ENCODE data around the gene GAD1.

Gene GAD1

GRCh38 chr2:170816504-170817092 lies at the start of gene GAD1:
TSS of gene GAD1 (plus strand) at chr2:170816887. CDS start at chr2:170818592, 1,705 bp downstream.
- peak; percentile 38 for DNase-seq

DNA sequence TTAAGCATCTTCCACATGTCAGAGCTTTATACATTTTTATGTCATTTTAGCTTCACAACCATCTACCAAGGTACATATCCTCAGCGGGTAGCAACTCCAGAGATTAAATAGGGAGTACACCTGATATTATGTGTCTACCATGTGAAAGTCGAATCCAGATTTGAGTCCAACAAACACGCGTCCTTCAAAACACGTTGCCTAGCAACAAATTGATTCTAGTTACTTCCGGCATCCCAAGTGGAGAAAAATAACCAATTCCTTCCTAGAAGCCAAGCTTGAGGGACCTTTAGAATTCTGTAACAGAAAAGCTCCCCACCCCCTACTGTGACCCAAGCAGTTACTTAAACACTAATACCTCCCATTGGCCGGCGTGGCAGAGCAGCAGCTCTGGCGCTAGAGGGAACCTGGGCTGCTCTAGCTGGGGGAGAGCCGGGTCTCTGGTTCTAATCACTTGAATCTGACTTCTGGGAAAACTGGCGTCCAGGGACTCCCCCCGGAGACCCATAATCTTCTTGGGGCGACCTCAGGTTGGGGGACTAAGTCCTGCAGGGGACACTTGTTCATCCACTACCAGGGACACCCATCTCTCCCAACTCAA lies 46.6 kb upstream of the GAD1 start, which contains the start of gene ERICH2:
TSS of gene ERICH2 (plus strand) at position 371 of the 598 bp plus-strand sequence. CDS start 304 bp downstream, outside the sequence.
- DNase-seq = peak; percentile 21

DNA sequence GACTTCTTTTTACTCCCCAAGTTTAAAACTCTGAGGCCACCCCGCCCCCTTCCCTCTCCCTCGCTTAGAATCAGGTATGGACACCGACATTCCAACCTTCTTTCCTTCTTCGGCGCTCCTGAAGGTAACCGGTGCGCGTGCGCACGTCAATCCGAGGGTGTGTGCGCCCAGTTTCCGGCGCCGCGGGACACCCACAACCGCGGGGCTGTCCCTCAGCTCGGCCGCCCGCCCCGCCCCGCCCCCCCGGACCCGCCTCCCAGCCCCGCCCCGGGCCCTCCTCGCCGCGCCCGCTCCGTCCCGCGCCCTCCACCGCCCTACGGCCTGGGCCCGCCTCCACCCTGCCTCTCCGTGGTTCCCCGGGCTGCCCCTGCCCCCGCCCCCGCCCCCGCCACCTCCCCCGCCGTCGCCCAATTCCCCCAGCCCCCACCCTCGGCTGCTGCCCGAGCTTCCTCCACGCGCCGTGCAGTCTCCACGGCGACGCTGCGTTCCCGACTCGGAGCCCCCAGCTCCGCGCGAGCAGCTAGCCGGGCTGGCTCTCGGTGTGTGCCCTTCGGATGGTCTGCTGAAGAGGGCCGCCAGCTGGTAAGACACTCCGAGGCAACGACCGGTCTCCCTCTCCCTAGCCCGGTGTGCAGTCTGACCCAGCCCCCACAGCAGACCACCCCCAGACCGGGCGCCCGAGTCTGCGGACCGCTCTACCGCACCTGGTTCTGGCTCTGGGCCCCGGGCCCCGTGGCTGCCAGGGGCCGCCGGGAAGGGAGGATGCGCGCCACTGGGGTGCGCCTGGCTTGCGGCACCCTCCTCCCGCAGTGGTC lies 45.9 kb upstream of the GAD1 start:
- DNase-seq = peak; percentile 65

DNA sequence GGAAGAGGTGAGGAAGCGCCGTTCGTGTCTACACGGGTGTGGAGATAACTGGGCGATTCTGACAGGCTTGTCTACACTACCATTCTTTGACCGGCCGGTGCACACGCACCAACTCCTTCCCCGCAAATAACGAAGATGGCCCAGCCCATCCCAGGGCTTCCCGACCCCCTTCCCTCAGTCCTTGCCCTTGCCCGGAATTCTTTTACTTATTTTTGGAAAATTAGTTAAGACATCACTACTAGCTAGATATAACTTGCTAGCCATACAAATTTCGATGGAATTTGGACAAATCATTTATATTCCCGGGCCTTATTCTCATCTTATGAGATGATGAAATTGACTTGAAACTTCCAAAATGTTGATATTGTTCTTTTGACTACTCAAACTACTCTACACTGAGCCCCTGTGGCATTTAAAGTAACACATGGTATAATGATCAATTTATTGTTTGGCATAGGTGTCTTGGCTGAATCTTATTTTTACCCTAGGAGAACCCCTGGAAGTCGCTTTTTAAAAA lies 45.2 kb upstream of the GAD1 start:
- DNase-seq = no peak

DNA sequence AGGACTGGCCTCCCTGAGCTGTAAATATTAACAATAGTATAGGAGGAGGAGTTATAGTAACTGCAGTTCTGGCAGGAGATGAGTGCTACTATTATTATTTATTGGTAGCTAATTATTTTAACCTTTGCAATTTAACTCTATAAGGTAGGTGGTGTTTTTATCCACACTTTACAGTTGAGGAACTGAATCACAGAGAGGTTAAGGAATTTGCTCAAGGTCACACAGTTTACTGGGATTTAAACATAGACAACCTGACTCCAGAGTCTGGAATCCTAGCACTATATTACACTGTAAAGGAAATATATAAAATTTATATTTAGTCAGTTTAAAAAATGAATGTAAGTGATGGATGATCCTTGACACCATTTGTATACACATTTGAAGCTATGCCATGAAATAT lies 44.4 kb upstream of the GAD1 start:
- no peak for DNase-seq

DNA sequence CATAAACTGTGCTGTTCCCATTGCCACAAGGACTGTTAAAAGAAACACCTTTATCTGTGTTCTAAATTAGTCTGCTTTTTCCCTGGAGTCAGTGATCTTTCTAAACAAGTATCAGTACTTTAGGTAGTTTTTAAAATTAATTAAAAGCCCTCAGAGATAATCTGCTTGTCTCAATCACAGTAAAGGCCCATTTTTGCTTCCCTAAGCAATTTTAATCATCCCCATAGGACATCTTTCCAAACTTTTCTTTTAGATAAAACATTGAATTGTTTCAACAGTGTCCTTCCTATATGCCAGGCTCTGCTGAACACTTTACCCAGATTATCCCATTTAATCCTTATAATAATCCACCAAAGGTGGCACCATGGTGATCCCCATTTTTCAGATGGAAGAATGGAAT lies 42.6 kb upstream of the GAD1 start:
- DNase-seq = no peak

DNA sequence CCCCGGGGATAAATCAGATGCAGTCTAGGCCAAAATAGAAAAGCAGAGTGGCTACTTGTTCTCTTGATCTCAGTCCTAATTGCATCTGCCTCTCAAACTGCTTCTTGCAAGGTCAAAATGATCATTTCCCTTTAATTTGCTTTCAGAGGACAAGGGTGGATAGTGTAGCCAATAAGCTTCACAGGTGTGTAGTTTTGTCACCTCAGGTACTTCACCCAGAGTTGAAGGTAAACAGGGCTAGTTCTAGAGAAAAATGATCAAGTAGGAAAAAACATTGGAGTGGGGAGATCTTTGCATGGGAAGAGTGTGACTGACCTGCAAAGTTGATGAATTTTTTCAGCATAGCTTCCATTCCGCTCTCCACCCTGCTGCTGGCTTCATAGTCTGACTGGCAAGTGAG lies 37.8 kb upstream of the GAD1 start:
- DNase-seq = no peak

DNA sequence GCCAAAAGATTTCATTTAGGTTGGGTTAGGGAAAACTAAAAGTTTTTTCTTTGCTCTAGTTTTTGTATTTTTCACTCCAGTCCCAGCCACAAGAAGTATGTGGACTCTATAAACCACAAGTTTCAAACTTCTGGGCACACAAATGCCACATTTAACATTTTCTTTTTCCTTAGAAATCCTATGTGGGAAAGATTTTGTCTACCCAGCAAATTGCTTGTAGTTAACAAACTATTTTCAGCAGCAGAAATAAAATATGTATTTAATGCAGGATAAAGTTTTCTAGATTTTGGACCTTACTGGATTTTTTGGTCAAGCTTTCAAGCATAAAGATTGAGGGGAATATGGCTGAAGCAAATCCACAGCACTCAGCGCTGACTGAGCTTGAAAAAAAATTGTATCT lies 37.4 kb upstream of the GAD1 start:
- DNase-seq = no peak

DNA sequence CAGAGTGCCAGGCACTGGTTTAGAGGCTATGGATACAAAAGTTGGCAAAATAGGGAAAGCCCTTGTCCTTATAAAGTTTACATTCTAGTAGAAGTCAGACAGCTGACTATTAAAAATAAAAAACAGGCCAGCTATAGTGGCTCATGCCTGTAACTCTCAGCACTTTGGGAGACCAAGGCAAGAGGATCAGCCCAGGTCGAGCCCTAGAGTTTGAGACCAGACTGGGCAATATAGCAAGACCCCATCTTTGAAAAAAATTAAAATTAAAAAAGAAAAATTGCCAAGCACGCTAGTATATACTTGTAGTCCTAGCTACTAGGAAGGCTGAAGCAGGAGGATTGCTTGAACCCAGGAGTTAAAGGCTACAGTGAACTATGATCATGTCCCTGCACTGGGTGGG lies 34.0 kb upstream of the GAD1 start:
- DNase-seq = no peak

DNA sequence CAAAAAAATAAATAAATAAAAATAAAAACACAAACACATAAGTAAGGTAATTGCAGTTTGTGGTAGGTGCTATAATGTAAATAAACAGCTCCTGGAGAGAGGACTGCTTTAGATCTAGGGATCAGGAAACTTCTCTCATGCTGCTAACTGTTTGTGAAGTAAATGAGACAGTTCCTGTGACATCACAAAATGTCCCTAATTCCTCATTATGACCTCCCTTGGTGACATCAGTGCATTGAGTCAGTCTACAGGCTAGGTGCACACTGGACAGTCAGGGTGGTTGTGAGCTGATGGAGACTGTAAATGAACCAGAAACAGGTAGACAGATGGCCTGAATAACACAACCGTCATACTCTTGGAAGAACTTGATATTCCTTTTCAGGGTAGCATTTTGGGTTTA lies 33.1 kb upstream of the GAD1 start:
- DNase-seq = no peak

DNA sequence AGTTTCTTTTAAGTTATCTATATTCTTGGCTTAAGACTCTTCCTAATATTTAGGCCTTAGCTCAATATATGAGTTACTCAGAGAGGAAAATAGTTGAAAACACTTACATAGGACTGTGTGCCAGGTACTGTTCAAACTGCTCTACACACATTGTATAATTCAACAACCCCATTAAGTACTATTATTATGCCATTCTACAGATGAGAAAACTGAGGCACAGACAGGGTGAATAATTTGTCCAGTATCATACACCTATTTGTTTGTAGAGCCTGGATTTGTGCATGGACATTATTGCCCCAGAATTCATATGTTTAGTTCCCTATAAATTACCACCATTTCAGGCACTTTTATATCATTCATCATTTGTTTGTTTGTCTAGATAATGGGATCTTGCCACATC lies 17.7 kb upstream of the GAD1 start:
- DNase-seq = no peak

GRCh38 chr2:170806548-170806947 lies 10.1 kb upstream of the GAD1 start:
- DNase-seq = no peak

DNA sequence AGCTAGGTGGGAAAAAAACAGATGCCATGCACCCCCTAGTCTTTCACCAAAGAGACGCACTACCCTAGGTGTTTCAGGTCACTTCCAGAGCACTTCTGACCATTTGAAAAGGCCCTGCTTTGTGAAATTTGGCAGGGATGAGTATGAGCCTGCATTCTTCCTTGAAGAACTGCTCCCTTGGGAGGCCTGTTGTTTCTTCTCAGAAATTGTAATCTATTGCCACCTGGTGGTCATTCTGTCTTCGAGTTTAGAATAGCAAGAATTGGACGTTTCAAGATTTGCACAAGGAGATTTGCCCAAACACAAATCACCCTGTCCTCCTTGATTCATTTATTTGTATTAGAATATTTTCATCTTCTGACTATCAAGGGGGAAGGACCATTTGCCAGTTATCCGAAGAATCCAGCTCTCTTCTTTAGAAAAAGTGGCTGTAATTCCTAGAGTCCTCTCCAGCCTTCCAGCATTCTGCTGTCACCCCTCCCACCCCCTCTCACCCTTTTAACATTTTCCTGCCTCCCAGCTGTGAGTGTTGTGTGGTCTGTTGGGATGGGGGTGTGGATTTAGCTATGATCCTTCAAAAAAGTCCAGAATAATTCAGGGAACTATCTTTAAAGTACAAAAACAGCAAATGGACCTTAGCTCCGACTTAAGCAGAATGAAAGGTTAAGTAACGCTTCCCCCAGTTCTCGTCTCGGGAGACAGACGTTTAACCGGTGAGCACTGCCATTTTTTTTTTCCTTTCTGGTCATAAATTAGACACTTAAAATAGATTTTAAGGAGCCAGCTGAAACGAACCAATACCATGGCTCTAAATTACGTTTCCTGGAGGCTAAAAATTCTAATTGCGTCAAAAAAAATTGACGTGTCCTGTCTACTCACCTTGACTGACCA lies 3.7 kb upstream of the GAD1 start:
- peak; percentile 49 for DNase-seq

- DNase-seq = no peak
These were observed 2.8 kb upstream of the GAD1 start for GRCh38 chr2:170813611-170814532.

GRCh38 chr2:170814533-170815230 lies 2.0 kb upstream of the GAD1 start:
- no peak for DNase-seq

- DNase-seq = no peak
These were observed 1.4 kb upstream of the GAD1 start for GRCh38 chr2:170815311-170815710.

GRCh38 chr2:170815746-170816503 lies 762 bp upstream of the GAD1 start:
- peak; percentile 50 for DNase-seq

- no peak for DNase-seq
These were observed 677 bp downstream of the GAD1 start for GRCh38 chr2:170817093-170818035.
